ENCODE measurements around the gene MYL12A.

MYL12A gene

DNA sequence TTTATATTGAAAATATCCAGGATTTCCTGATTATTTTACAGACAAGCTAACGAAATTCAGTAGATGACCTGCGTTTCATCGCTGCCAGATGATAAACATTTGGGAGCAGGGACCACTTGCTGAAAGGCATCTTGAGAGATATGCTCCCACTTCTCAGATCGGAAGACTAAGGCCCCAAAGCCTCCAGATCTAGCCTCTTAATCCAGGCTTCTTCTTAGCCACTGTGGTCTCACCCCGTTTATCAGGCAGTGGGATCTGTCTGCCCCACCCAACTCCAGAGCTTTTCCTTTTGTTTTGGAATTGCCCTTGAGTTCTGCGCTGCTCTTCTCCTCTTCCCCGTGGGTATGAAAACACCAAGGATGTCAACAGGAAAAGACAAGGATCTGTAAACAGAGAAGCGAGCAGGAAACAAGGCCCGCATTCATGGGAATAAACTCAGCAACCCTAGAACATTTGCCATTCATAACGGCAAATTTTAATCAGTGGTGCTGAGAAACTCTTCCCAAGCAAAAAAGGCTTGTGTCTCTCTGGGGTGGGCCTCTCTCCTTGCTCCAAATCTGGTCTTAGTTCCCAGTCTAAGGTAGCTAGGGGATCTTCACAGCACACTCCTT is 35.8 kb downstream of the MYL12A start:
- DNase-seq (ENCODE audit: low read depth): no peak

DNA sequence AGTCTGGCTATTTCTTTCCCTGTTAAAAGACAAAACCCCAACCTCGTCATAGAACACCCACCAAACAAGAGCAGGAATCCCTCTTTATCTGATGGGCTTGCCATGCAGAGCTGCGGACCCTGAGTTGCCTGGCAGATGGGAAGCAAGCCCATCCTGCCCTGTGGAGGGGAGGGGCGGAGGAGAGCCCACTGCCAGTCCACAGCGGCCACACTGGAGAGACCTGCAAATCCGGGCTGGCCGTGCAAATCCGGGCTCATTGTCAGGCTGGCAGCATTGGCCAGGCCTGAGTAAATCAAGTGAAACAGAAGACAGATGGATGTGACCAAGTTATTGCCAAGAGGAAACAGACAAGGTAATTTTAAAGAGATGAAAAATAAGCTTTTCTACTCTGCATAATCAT is 36.3 kb downstream of the MYL12A start:
- DNase-seq (ENCODE audit: low read depth): no peak

DNA sequence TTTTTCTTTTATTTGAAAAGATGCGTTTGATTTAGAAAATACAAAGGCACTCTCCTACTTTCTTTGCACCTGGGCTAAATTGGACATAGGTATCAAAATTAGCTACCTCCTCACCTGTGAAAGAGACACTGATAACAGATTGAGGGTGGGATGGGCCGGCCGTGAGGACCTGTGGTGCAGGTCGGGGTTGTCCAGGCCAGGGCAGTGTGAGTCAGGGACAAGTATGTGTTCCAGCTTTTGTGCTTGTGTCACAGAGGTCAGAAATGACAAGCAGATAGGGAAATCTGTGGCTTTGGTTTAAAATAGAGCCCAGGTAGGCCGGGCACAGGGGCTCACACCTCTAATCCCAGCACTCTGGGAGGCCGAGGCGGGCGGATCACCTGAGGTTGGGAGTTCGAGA is 36.9 kb downstream of the MYL12A start:
- no peak for DNase-seq (ENCODE audit: low read depth)

DNA sequence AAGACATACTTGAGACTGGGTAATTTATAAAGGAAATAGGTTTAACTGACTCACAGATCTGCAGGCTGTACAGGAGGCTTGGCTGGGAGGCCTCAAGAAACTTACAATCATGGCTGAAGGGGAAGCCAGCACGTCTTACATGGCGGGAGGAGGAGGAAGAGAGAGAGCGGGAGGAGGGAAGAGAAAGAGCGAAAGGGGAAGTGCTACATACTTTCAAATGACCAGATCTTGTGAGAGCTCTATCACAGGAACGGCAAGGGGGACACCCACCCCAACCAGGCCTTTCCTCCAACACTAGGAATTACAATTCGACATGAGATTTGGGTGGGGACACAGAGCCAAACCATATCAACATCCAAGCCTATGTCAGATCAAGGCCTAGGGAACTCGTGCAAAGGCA is 38.6 kb downstream of the MYL12A start:
- no peak for DNase-seq (ENCODE audit: low read depth)

DNA sequence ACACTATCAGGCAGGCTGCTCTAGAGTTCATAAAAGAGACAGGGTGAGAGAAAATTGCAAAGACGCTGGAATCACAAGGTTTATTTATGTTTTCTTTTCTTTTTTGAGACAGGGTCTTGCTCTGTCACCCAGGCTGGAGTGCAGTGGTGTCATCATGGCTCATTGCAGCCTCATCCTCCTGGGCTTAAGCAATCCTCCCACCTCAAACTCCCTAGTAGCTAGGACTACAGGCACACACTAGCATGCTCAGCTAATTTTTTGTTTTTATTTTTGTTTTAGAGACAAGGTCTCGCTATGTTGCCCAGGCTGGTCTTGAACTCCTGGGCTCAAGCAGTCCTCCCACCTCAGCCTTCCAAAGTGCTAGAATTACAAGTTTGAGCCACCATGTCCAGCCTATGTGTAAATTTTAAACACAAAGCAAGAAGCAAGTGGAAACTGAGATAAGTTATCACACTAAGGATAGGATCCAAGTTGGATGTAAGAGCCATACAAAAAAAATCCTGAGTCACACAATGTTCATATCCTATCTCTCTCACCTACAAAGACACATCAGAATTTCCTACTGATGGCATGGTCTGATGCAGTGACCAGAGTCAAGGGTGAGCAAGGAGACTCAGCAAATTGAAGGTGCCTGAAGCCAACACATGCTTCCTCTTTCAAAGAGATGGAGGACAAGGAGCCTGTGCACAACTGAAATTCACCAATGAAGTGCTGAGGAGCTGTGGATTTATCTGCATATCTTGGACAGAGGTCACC is 45.8 kb downstream of the MYL12A start:
- no peak for DNase-seq (ENCODE audit: low read depth)

DNA sequence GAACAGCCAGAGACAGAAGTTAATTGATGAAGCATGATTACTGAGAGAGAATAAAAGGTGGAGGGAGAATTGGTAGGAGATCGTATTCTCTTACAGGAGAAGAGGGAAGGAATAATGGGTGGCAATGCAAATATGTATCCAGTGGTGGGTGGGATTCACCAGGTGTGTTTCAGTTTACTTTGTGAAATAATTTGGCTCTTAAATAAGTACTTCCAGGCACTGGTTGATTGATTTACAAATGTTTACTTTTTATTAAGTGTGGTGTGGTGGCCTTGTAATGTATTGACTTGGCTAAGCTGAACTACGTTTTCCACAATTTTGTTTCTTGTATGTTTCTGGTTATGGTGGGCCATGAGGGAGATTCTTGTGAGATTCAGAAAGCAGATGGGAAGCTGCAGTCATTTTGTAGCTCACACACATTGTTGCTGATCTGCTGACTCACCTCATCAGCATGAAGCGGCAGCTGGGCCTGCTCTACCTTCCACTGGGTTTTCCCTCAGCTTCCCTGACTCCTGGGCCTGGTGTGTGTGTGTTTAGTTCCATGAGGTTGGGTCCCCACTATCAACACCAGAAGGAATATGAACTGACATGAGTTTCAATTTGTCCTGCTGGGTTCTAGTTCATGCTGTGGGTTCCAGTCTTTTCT is 47.0 kb downstream of the MYL12A start:
- DNase-seq (ENCODE audit: low read depth): no peak

DNA sequence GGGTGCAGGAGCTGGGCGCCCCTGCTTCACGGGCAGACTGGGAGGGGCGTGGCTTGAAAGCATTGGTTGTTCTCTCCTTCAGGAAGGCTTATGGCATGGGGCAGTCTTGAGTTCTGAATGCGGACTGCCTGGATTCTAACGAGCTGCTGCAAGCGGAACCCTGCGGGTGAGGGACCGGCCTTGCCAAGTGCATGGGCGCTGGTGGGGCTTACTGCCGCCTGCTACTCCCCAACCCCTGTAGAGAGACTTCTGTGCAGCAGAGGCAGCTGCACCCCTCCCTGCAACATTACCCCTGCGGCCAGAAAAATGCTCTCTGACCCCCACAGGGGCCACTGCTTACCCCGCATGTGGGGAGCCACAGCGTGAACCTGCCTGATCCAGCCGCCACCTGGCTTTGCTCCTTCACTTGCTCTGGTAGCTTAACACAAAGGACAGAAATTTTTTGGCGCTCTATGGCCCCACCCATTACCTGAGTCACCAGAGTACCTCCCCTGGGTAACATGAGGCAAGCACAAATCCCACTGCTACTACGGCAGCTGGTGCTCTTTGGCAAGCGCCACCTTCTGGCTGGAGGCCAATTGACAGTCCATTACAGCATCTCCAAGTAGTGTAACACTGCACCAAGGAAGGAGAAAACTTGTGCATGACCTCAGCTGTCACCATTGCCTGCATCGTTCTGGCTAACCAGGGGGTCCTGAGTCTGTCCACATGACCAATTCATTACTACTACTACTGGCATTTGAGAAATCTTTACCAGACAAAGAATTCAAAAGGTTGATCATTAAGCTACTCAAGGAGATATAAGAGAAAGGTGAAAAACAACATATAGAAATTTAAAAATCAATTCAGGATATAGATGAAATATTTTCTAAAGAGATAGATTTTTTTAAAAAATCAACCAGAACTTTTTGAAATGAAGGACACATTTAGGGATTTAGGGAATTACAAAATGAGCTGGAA is 49.7 kb downstream of the MYL12A start:
- DNase-seq (ENCODE audit: low read depth): peak; percentile 88

DNA sequence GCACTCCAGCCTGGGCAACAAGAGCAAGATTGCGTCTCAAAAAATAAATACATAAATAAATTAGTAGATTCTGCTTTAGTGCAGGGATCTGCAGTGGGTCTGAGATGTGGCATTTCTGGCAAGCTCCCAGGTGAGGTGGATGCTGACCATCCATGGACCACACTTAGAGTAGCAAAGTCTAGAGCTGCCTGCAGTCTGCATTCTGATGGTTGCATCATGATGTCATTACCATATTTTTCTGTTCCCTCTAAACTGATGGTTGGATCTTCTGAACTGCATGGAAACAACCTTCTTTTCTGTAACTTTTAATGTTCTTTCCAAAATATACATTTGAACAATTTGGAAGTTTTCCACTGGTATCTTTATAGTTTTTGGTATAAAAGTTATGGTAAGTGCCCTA is 57.2 kb downstream of the MYL12A start:
- DNase-seq (ENCODE audit: low read depth): no peak

DNA sequence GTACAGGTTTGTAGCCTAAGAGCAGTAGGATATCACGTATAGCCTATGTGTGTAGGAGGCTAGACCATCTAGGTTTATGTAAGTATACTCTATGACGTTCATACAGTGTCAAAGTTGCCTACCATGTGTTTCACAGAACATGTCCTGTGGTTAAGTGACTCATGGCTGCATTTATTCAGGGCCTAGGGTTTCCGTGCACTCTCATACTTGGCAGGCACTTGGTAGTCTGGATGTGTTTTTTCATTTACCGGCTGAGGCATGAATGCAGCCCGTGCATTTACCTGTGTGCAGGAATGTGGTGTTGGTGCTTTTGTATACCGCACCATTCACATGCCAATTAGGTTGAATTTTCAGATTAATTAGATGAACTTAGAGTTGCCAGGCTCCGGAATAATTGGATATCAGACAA is 57.8 kb downstream of the MYL12A start:
- DNase-seq (ENCODE audit: low read depth): peak; percentile 27

Measured in activated T-cell treated with anti-CD3 and anti-CD28 coated beads for 48 hours (primary cell).